CMK (cell line): ENCODE measurements around the gene ARFIP1.
"Not testable (repeated sequence)": the region's sequence is repeated elsewhere in the genome, so short reads cannot be mapped to it uniquely, and the experiment has no call there.

Experiments
- DNase-seq: peaks from one replicate; pipeline ENCODE4 v3.0.0-alpha.2; 2010; ENCODE audit warnings: low read depth

ARFIP1 gene

GRCh38 chr4:152785639-152786615 lies 6.2 kb downstream of the ARFIP1 start:
- no peak for DNase-seq

GRCh38 chr4:152786627-152787026 lies 6.9 kb downstream of the ARFIP1 start:
- DNase-seq: no peak

GRCh38 chr4:152795891-152796290 lies 16.1 kb downstream of the ARFIP1 start:
- no peak for DNase-seq

- DNase-seq: no peak
Measured at GRCh38 chr4:152803541-152803940, 23.8 kb downstream of the ARFIP1 start.

- no peak for DNase-seq
Measured at GRCh38 chr4:152805071-152805650, 25.4 kb downstream of the ARFIP1 start.

DNA sequence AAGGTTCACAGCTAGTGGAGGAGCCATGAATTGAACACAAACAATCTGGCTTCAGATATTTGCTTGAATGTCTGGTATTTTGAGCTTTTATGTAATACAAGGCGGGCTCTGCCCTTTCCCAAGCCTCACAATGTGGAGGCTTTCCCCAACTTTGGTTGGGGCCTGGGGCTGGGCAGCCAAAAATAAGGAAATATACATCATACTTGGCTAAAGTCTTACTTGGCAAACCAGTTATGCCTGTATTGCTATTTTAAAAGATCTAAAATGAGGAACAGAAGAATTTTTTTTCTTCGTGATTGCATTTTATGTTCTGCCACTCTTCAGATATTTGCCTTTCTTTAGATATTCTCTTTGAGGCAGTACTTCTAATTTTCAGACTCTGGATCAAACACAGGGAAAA lies 26.1 kb downstream of the ARFIP1 start:
- no peak for DNase-seq

GRCh38 chr4:152806501-152807125 lies 26.9 kb downstream of the ARFIP1 start:
- no peak for DNase-seq

GRCh38 chr4:152807294-152807829 lies 27.6 kb downstream of the ARFIP1 start:
- DNase-seq: no peak

DNA sequence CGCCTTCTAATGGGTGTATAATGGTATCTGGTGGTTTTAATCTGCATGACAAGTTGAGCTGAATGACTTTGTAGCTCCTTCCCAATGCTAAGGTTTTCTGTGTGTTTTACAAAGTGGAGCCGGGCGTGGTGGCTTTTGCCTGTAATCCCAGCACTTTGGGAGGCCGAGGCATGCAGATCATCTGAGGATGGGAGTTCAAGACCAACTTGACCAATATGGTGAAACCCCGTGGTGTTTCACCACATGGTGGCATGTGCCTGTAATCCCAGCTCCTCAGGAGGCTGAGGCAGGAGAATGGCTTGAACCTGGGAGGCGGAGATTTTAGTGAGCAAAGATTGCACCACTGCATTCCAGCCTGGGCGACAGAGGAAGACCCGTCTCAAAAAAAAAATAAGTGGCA lies 28.9 kb downstream of the ARFIP1 start:
- DNase-seq: no peak

GRCh38 chr4:152810715-152811287 lies 31.0 kb downstream of the ARFIP1 start:
- DNase-seq: no peak

DNA sequence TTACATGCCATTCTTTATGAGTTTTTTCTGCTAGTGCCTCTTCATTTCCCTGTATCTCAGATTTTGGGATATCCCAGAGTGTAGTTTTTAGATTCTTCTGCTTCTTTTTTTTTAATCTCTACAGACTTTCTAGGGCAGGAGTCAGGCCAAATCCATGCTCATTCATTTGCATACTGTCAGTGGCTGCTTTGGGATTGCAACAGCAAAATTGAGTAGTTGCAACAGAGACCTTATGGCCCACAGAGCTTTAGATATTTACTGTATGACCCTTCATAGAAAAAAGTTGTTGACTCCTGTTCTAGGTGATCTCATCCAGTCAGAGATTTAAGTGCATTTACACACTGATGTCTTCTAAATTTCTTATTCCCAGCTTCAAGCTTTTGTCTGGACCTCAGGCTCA lies 35.3 kb downstream of the ARFIP1 start:
- DNase-seq: no peak

DNA sequence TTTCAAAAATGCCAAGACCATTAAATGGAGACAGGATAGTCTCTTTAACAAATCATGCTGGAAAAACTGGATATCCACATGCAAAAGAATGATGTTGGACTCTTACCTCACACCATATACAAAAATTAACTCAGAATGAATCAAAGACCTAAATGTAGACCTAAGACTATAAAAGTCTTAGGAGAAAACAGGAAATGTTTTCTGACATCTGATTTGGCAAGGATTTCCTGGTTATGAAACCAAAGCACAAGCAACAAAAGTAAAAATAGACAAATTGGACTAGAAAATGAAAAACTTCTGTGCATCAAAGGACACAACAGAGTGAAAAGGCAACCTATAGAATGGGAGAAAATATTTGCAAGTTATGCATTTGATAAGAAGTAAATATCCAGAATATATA lies 37.6 kb downstream of the ARFIP1 start:
- no peak for DNase-seq

GRCh38 chr4:152819026-152819645 lies 39.4 kb downstream of the ARFIP1 start:
- DNase-seq: no peak

GRCh38 chr4:152820073-152820472 lies 40.3 kb downstream of the ARFIP1 start:
- DNase-seq: no peak

DNA sequence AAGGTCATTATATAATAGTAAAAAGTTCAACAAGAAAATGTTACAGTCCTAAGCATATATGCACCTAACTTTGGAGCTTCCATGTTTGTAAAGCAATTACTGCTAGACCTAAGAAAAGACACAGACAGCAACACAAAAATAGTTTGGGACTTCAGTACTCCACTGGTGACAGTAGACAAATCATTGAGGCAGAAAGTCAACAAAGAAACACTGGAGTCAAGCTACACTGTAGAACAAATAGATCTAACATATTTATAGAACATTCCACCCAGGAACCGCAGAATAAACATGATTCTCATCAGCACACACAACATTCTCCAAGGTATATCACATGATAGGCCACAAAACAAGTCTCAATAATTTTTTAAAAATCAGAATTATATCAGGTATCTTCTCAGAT lies 42.6 kb downstream of the ARFIP1 start:
- no peak for DNase-seq

GRCh38 chr4:152824561-152824960 lies 44.8 kb downstream of the ARFIP1 start:
- no peak for DNase-seq

DNA sequence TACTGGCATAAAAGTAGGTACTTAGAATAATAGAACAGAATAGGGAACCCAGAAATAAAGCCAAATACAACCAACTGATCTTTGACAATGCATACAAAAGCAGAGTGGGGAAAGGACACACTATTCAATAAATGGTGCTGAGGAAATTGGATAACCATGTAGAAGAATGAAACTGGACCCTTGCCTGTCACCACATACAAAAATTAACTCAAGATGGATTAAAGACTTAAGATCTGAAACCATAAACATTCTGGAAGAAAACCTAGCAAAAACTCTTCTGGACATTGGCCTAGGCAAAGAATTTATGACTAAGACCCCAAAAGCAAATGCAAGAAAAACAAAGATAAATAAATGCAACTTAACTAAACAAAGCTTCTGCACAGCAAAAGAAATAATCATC lies 45.6 kb downstream of the ARFIP1 start:
- DNase-seq: no peak

DNA sequence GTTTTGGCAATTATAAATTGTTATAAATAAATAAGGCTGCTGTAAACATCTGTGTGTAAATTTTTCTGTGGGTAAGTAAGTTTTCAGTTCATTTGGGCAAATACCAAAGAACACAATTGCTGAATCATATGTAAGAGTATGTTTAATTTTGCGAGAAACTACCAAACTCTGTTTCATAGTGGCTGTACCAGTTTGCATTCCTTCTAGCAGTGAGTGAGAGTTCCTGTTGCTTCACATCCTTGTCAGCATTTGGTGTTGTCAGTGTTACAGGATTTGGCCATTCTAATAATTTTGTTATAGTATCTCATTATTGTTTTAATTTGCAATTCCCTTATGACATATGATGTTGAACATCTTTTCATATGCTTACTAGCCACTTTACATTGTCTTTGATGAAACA lies 48.4 kb downstream of the ARFIP1 start:
- DNase-seq: no peak

GRCh38 chr4:152831416-152831815 lies 51.7 kb downstream of the ARFIP1 start:
- no peak for DNase-seq

GRCh38 chr4:152836936-152837335 lies 57.2 kb downstream of the ARFIP1 start:
- DNase-seq: no peak

DNA sequence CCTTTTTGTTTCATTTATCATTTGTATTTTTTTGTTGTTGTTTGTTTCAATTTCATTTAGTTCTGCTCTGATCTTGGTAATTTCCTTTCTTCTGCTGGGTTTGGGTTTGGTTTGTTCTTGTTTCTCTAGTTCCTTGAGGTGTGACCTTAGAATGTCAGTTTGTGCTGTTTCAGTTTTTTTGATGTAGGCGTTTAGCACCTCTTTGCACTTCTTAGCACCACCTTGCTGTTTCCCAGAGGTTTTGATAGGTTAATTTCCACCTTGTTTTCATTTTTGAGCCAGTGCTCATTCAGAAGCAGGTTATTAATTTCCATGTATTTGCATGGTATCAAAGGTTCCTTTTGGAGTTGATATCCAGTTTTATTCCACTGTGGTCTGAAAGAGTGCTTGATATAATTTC lies 60.0 kb downstream of the ARFIP1 start:
- DNase-seq: not testable (repeated sequence)
